T-helper 17 cell (primary cell): ENCODE measurements around the gene MYL5. TPM values are rescaled to one million over a fixed set of nuclear protein-coding genes. Genes with fewer than 3 reads are reported as not detected.

Source experiments
- ATAC-seq: fragments of 150-1000 bp; cut with Tn5 transposase; 2 replicates; pipeline ENCODE4 v1.10.0; 2021; ENCODE audit warnings: mild to moderate bottlenecking, moderate library complexity
- DNase-seq, 3 donors: peaks; one replicate each; pipeline versions ENCODE4 v3.0.0 to v3.0.0-alpha.2; 2020 to 2021
- H3K9me3 ChIP-seq: one replicate; pipeline ENCODE4 v1.7.0; 2013; ENCODE audit warnings: low read length, mild to moderate bottlenecking; ENCODE audit not compliant: control insufficient read depth, poor library complexity, severe bottlenecking
- H3K27ac Mint-ChIP-seq: one replicate; pipeline ENCODE4 v1.8.0; 2022; ENCODE audit warnings: mild to moderate bottlenecking, moderate library complexity, mixed read lengths
- H3K27me3 Mint-ChIP-seq: one replicate; pipeline ENCODE4 v1.8.0; 2022; ENCODE audit warnings: mixed read lengths
- H3K36me3 Mint-ChIP-seq: one replicate; pipeline ENCODE4 v1.8.0; 2022; ENCODE audit warnings: low read depth, mixed read lengths
- H3K4me1 Mint-ChIP-seq: one replicate; pipeline ENCODE4 v1.8.0; 2022; ENCODE audit warnings: mild to moderate bottlenecking, mixed read lengths
- H3K4me3 Mint-ChIP-seq: one replicate; pipeline ENCODE4 v1.8.0; 2022; ENCODE audit warnings: mild to moderate bottlenecking, moderate library complexity, mixed read lengths
- total RNA-seq, 4 donors: library from RNA in 2 of 4; stranded (reverse) in 2 of 4; gene quantifications; one replicate each; pipeline ENCODE4 v1.2.3 and lab custom pipeline; 2022 to 2026

The MYL5 gene, protein sequence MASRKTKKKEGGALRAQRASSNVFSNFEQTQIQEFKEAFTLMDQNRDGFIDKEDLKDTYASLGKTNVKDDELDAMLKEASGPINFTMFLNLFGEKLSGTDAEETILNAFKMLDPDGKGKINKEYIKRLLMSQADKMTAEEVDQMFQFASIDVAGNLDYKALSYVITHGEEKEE
- total RNA-seq (10 to 100 TPM; 20.3 to 22.9 TPM), total RNA-seq (lab: John Stamatoyannopoulos, UW) (10.8 to 18.0 reads per million in 2 donors)

DNA sequence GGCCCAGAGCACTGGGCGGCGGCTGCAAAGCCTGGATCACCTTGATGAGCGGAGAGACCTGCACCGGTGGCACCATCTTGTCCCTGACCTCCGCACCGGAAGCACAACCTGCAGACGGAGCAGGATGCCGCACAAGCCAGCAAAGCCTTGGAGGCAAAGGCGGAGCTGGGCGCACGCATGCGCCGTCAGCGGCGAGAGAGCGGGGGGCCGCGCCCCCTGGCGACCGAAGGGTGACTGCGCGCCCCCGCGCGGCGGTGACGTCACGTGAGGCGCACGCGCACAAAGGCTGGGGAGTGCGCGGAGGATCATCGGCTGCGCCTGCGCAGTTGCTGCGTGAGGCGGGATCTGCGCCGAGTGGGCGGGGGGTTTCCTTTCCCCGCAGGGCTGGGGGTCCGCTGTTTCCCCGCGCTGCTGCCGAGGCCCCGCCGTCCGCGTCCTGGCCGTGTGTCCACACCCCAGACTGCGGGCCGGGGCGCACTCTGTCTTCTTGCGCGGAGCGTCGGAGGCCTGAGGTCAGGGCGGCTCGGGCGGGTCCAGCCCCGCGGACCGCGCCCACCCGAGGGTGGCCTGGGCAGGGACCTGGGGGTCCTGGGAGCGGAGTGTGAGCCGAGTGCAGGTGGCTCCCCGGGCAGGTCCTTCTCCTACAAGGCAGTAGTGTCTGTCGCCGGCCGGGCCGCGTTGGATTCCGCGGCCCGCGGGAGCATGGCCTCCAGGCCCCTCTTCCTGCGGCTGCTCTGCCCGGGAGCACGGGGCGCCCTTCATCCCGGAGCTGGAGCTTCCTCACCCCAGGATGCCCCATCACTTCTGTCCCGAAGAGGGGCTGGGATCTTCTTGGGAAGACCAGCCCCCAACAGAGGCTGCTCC, at the start of gene MYL5, which contains the start of gene ATP5ME:
TSS of gene MYL5 (plus strand) at position 371 of the 864 bp plus-strand sequence. CDS start 3,485 bp downstream, outside the sequence.
TSS of gene ATP5ME (minus strand) at position 105 of the 864 bp plus-strand sequence. CDS start at position 76, 29 bp downstream.
- peaks cover 9% of the 10 kb centered on the region for H3K4me1 Mint-ChIP-seq
- H3K9me3 ChIP-seq = no peaks in the 10 kb centered on the region
- no peaks in the 10 kb centered on the region for H3K36me3 Mint-ChIP-seq
- H3K4me3 Mint-ChIP-seq = peak within 1 kb of the TSS; percentile 86
- H3K27ac Mint-ChIP-seq = peak within 1 kb of the TSS; percentile 73
- ATAC-seq (peak; percentile 92), DNase-seq (peak; percentile 96 to 97 (median 97))
- H3K27me3 Mint-ChIP-seq = no peaks in the 10 kb centered on the region

DNA sequence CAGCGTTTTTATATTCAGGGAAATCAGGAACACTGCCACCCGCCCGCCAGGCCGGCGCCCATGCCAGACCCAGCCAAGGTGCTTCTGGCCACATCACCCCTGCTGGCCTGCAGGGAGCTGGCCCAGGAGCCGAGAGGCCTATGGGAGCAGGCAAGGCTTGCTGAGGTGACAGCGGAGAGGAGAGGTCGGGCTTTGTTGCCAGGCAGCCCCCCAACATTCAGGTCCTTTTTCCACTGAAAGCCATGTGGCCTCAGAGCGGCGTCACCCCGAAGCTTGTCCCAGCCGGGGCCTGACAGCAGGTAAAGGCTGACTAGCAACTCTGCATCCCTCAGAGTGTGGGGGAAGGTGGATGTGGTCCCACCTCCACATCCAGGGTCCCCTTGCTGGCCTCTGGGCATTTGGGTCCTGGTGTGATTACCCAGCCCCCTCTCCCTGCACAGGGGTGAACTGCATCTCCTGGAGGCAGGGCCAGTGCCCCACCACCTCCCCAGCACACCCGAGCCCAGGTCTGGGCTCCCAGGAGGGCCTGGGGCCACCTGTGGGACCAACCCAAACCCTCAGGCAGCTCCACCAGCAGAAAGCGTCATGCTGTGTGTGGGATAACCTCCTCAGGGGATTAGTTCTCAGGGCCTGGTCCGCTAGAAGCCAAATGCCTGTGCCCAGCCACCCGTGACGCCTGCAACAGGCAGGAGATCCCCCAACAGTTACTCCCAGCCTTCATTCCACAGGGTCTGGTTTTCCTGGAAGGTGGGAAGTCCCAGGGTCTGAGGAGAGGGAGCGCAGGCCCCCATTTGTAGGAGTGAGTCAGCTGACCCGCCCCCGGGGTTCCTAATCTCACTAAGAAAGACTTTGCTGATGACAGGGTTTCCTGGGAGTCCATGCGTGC, 49.4 kb upstream of the MYL5 start, which contains the start of gene PDE6B:
TSS of gene PDE6B (plus strand) at position 869 of the 886 bp plus-strand sequence. CDS start 54 bp downstream, outside the sequence.
- Mint-ChIP-seq H3K4me1 (no peaks in the 10 kb centered on the region), H3K36me3 (peaks cover 2% of the 10 kb centered on the region), H3K27ac (no peak within 1 kb of the TSS), H3K27me3 (peaks cover 15% of the 10 kb centered on the region), H3K4me3 (no peak within 1 kb of the TSS)
- ATAC-seq = no peak
- no peaks in the 10 kb centered on the region for H3K9me3 ChIP-seq
- no peak for DNase-seq

DNA sequence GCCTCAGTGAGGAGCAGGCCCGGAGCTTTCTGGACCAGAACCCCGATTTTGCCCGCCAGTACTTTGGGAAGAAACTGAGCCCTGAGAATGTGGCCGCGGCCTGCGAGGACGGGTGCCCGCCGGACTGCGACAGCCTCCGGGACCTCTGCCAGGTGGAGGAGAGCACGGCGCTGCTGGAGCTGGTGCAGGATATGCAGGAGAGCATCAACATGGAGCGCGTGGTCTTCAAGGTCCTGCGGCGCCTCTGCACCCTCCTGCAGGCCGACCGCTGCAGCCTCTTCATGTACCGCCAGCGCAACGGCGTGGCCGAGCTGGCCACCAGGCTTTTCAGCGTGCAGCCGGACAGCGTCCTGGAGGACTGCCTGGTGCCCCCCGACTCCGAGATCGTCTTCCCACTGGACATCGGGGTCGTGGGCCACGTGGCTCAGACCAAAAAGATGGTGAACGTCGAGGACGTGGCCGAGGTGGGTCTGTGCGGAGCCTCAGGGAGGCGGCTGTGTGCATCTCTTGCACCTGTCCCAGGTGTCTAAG, 48.6 kb upstream of the MYL5 start:
- H3K9me3 ChIP-seq = no peaks in the 10 kb centered on the region
- Mint-ChIP-seq H3K27me3 (peaks cover 10% of the 10 kb centered on the region), H3K4me3 (no peak overlapping the region), H3K36me3 (peaks cover 2% of the 10 kb centered on the region), H3K27ac (no peak overlapping the region), H3K4me1 (no peaks in the 10 kb centered on the region)
- ATAC-seq = no peak
- no peak for DNase-seq

DNA sequence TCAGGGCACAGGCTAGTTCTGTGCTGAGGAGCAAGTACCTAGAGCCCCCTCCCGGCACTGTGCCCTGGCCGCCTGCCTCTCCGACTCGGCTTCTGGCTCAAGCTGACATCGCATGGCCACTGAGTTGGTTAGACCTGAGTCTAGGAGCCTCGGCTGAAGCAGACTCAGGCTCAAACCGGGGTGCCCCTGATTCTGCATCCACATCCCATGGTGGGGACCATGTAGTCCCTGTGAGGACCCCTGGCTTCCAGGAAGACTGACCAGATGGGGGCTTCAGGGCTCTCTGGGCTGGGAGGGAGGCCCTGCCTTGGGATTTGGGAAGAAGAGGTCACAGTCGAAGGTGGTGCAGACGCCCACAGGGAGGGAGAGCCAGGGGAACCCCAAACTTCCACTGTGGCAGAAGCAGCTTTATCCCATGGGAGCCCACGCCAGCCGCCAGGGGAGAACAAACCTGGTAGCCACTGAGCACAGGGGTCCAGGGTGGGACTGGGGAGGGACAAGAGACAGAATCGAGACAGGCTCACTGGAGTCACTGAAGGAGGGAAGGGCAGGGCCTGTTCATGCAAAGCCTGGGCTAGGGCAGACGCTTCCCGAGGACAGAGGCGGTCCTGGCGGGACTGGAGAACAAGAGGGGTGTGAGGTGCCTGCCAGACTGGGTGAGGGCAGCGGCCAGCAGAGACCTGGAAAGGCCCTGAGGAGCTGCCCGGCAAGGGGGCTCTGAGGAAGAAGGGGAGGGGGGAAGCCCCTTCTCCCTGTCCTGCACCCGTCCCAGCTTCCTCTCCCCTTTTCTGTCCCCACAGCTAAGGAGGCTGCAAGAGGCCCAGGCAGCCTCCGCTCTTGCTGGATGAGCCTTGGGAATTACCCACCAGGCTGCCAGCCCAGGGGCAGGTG, 47.9 kb upstream of the MYL5 start:
- H3K27ac Mint-ChIP-seq = no peak overlapping the region

DNA sequence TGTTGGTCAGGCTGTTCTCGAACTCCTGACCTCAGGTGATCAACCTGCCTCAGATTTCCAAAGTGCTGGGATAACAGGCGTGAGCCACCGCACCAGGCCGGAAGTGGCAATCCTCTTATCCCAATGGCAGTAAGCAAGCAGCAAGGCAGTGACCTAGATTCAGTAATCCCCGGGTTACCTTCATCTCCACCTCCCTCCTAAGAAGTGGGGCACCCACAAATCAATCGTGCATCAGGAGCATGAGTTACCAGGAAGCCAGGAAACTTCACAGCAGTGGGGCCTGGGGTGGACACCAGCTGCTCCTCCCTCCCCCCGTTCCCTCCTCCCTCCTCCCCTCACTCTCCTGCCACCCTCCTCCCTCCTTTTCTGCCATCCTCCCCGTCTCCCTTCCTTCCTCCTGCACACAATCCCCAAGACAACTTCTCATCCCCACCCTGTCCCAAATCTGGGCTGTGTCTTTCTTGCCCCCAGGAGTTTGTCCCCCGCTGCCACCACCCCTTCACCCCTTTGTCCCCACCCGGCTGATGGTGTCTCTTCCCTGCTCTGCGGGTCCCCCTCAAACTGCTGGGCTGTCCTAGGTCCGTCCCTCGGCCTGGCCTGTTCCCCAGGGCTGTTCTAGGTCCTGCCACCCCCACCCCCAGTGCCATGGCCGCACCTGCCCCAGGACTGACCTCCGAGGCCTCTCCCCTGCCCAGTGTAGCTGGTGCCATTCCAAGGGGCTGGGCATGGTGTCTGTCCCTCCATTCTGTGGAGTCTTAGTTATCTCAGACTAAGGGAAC, 46.8 kb upstream of the MYL5 start:
- DNase-seq = no peak

More for the DNA sequence above, 47.9 kb upstream of the MYL5 start:
- DNase-seq = no peak
- Mint-ChIP-seq H3K4me3 (no peak overlapping the region), H3K4me1 (no peaks in the 10 kb centered on the region), H3K27me3 (peaks cover 10% of the 10 kb centered on the region), H3K36me3 (peaks cover 2% of the 10 kb centered on the region)
- no peak for ATAC-seq
- no peaks in the 10 kb centered on the region for H3K9me3 ChIP-seq

DNA sequence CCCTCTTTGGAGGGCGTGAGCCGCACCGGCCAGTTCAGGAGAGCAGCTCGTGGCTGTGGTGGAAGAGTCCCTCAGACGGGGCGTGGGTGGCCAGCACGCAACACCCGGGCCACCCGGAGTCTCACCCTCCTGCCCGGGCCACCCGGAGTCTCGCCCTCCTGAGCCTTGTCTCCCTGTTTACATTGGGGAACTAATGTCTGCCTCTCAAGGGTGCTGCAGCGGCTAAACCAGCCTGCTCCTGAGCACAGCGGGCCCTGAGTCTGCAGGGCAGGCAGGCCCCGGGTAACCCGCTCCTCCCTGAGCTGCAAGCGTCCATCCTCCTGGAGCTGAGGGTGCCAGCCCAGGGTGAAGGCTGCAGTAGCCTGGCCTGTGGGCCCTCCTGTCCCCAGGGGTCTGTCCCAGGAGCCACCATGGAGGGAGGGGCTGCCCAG, 46.0 kb upstream of the MYL5 start:
- H3K9me3 ChIP-seq = no peaks in the 10 kb centered on the region
- H3K36me3 Mint-ChIP-seq = peaks cover 2% of the 10 kb centered on the region
- H3K4me1 Mint-ChIP-seq = no peaks in the 10 kb centered on the region
- no peak overlapping the region for H3K27ac Mint-ChIP-seq
- H3K4me3 Mint-ChIP-seq = no peak overlapping the region
- no peak for DNase-seq
- ATAC-seq = no peak
- H3K27me3 Mint-ChIP-seq = peaks cover 10% of the 10 kb centered on the region

More for the DNA sequence above, 46.8 kb upstream of the MYL5 start:
- ATAC-seq = no peak
- H3K4me1 Mint-ChIP-seq = no peaks in the 10 kb centered on the region
- H3K9me3 ChIP-seq = no peaks in the 10 kb centered on the region
- no peak overlapping the region for H3K27ac Mint-ChIP-seq
- peaks cover 2% of the 10 kb centered on the region for H3K36me3 Mint-ChIP-seq
- no peak overlapping the region for H3K4me3 Mint-ChIP-seq
- peaks cover 10% of the 10 kb centered on the region for H3K27me3 Mint-ChIP-seq

DNA sequence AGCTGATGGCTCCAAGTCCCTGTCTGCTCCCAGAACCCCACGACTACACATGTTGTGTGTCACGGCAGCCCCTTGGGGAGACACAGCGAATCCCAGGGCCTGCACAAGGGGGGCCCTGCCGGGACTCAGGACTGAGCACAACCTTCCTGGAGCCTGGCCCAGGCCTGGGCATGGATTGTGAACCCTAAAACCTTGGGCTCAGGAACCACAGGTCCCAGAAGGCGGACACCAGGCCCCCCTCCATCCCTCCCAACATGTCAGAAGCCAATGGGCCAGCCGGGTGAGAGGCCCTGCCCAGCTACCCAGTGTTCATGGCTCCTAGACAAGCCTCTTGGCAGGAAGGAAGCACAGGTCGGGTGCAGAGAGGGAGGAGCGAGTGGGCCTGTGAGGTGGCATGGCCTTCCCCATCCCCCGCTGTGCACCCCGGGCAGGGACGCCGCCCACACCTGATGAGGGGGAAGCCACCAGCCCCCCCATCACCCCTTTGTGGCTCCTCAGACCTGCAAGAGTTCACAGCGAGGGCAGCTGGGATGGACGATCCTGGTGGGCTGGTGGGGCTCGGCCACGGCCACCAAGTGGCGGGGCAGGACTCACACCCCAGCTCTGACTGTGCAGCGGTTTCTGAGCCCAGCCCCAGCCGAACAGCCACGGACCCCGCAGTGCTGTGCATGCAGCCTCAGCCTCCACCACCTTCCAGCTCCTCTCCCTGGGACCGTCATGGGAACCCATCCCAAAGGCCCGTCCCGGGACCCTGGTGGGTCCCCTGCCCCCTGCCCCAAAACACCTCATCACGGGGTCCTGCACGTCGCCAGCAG, 45.3 kb upstream of the MYL5 start:
- Mint-ChIP-seq H3K4me3 (no peak overlapping the region), H3K36me3 (peaks cover 2% of the 10 kb centered on the region), H3K4me1 (no peaks in the 10 kb centered on the region), H3K27ac (no peak overlapping the region), H3K27me3 (peaks cover 10% of the 10 kb centered on the region)
- H3K9me3 ChIP-seq = no peaks in the 10 kb centered on the region
- DNase-seq = no peak
- ATAC-seq = no peak

DNA sequence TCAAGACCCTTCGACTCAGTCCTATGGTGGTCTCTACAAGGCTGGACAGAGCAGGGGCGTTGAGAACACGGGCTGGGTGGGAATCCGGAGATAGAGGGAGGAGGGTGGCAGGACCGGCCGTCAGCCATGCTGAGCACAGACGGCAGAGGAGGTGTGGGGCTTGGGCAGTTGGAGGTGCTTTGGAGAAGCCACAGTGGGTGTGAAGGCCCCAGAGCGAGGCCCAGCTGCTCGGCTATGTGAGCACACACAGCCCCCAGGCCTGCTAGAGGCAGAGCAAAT, 44.8 kb upstream of the MYL5 start:
- no peak for DNase-seq
- Mint-ChIP-seq H3K4me3 (no peak overlapping the region), H3K27ac (no peak overlapping the region), H3K36me3 (no peaks in the 10 kb centered on the region), H3K4me1 (no peaks in the 10 kb centered on the region), H3K27me3 (peaks cover 5% of the 10 kb centered on the region)
- ATAC-seq = no peak
- no peaks in the 10 kb centered on the region for H3K9me3 ChIP-seq

DNA sequence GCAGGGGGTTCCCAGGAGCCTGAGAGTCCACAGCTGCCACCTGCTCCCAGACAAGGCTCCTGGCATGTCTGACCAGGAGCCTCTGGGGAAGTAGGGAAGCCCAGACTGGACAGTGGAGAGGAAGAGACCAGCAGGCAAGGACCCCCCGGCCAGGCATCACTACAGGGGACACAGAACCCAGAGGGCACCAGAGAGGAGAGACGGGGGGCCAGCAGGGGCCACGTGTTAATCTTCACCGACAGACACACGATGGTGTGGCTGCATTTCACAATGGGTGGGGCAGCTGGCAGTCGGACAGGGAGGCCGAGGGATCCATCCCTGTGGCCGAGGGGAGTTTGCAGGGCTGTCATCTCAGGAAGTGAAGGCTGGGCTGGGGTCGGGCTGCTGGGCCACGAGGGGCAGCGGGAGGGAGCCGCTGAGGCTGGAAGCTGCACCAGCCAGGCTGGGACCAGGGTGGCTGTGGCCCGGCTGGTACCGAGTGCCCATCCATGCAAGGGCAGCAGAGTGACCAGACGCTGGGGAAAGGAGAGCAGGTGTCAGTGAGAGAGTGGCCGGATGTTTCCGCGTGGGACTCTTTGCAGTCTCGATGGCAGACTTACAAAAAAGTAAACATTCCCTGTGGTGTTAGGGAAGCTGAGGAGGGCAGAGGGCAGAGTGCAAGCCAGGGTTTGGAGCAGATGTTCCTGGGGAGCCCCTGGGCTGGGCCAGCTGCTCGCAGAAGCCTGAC, 44.3 kb upstream of the MYL5 start:
- peaks cover 4% of the 10 kb centered on the region for H3K27me3 Mint-ChIP-seq
- DNase-seq = no peak
- no peak overlapping the region for H3K4me3 Mint-ChIP-seq
- no peaks in the 10 kb centered on the region for H3K36me3 Mint-ChIP-seq
- no peaks in the 10 kb centered on the region for H3K4me1 Mint-ChIP-seq
- no peak for ATAC-seq
- no peaks in the 10 kb centered on the region for H3K9me3 ChIP-seq
- no peak overlapping the region for H3K27ac Mint-ChIP-seq

DNA sequence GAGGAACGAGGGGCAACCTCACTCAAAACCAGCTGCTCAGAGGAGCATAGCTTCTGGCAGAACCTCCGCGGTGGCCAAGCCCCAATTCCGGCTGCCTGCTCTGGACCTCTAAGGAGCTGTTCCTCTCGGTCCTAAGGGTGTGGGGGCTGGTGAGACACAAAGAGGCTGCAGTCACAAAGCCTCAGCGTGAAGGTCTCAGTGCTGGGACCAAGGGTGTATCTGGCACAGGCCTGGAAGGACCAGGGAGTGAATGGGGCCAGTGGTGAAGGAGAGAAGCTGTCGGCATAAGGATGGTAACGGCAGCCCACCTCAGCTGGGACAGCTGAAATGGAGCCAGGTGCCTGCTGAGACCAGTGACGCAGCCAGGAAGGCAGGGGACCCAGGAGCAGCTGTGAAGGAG, 43.7 kb upstream of the MYL5 start:
- DNase-seq = no peak
- Mint-ChIP-seq H3K4me3 (no peak overlapping the region), H3K36me3 (no peaks in the 10 kb centered on the region), H3K27me3 (peaks cover under 1% of the 10 kb centered on the region), H3K4me1 (no peaks in the 10 kb centered on the region), H3K27ac (no peak overlapping the region)
- no peaks in the 10 kb centered on the region for H3K9me3 ChIP-seq
- no peak for ATAC-seq
